A549 (cell line): Measurements from ENCODE around the gene EFNA5. TPM values are rescaled to one million over a fixed set of nuclear protein-coding genes. Genes with fewer than 3 reads are reported as not detected.

Source experiments
- ATAC-seq, 2 experiments: fragments of 200-7000 bp in 1 of 2; fragments of >200 bp in 1 of 2; cut with Nextera tagmentation in 1 of 2; cut with Tn5 transposase in 1 of 2; 3 replicates each; pipeline versions ENCODE4 v1.8.0 to v1.9.1; 2018 to 2020; ENCODE audit warnings: mild to moderate bottlenecking in 1 of 2, moderate library complexity in 1 of 2
- CTCF ChIA-PET: fragments of 300-600 bp; sonication (Branson Sonifier 250); formaldehyde crosslinking; extraction: SDS; loops from one replicate; lab custom pipeline; 2021; ENCODE audit warnings: antibody characterized with exemption, inconsistent platforms; lab: Yijun Ruan, JAX
- POLR2A ChIA-PET: fragments of 350-600 bp; formaldehyde crosslinking; extraction: SDS; loops from one replicate; lab custom pipeline; 2021; ENCODE audit warnings: antibody characterized with exemption, inconsistent platforms; lab: Yijun Ruan, JAX
- DNase-seq, 2 experiments: peaks; one replicate each; pipeline versions ENCODE4 v3.0.0 to v3.0.0-alpha.2; 2011 to 2016; ENCODE audit warnings: low read depth in 1 of 2, low spot score in 1 of 2
- FAIRE-seq: peaks from 2 replicates; lab custom pipeline; 2011; peaks lifted over from hg19 to GRCh38; lab: Jason Lieb, UNC
- H3K27ac ChIP-seq, 2 experiments: fragments of >200 bp; sonication (Bioruptor Twin); formaldehyde crosslinking; 3 replicates each; pipeline ENCODE4 v1.5.1; 2016 to 2017
- H3K4me1 ChIP-seq: fragments of >200 bp; sonication (Bioruptor Twin); formaldehyde crosslinking; 3 replicates; pipeline ENCODE4 v1.6.1; 2016
- H3K4me2 ChIP-seq: fragments of >200 bp; sonication (Bioruptor Twin); formaldehyde crosslinking; 3 replicates; pipeline ENCODE4 v1.6.1; 2016
- H3K4me3 ChIP-seq: fragments of >200 bp; sonication (Bioruptor Twin); formaldehyde crosslinking; 3 replicates; pipeline ENCODE4 v1.5.1; 2016
- H3K9me3 ChIP-seq: fragments of >200 bp; sonication (Bioruptor Twin); formaldehyde crosslinking; 3 replicates; pipeline ENCODE4 v1.6.1; 2016
- CEBPB ChIP-seq, 2 experiments: fragments of >200 bp in 1 of 2; sonication (Bioruptor Twin) in 1 of 2; formaldehyde crosslinking in 1 of 2; IDR thresholded peaks; 2 replicates each; pipeline ENCODE4 v1.6.1; 2012 to 2016
- CHD2 ChIP-seq: fragments of 150-350 bp; IDR thresholded peaks from 2 replicates; pipeline ENCODE4 v1.6.1; 2014; ENCODE audit warnings: low read length; ENCODE audit not compliant: partially characterized antibody
- EHF ChIP-seq: fragments of 250-450 bp; sonication (Bioruptor Pico); IDR thresholded peaks from 2 replicates; pipeline ENCODE4 v1.5.0; 2020; ENCODE audit warnings: mild to moderate bottlenecking
- HES2 ChIP-seq: fragments of >200 bp; sonication (Bioruptor Twin); formaldehyde crosslinking; IDR thresholded peaks from 2 replicates; pipeline ENCODE4 v1.6.1; 2016
- HEYL ChIP-seq: fragments of 250-450 bp; sonication (Bioruptor Pico); IDR thresholded peaks from 2 replicates; pipeline ENCODE4 v1.8.0; 2021; ENCODE audit warnings: mild to moderate bottlenecking, moderate library complexity
- HOXA7 ChIP-seq: fragments of 250-450 bp; sonication (Bioruptor Pico); IDR thresholded peaks from 2 replicates; pipeline ENCODE4 v1.5.0; 2020; ENCODE audit warnings: mild to moderate bottlenecking, moderate library complexity
- HOXB5 ChIP-seq: fragments of 250-450 bp; sonication (Bioruptor Pico); IDR thresholded peaks from 2 replicates; pipeline ENCODE4 v1.5.0; 2020; ENCODE audit warnings: mild to moderate bottlenecking, moderate library complexity
- JUN ChIP-seq, 2 experiments: fragments of >200 bp; sonication (Bioruptor Twin); formaldehyde crosslinking; IDR thresholded peaks; 2 replicates in 1 of 2; 3 replicates in 1 of 2; pipeline ENCODE4 v1.6.1; 2016 to 2017
- JUNB ChIP-seq: fragments of >200 bp; sonication (Bioruptor Twin); formaldehyde crosslinking; IDR thresholded peaks from 2 replicates; pipeline ENCODE4 v1.6.1; 2016
- MAFK ChIP-seq: fragments of 450-650 bp; IDR thresholded peaks from 2 replicates; pipeline ENCODE4 v1.6.1; 2014; ENCODE audit not compliant: partially characterized antibody
- NPAS2 ChIP-seq: fragments of 250-450 bp; sonication (Bioruptor Pico); IDR thresholded peaks from 2 replicates; pipeline ENCODE4 v1.8.0; 2022; ENCODE audit warnings: mild to moderate bottlenecking, moderate library complexity, borderline replicate concordance
- POLR2AphosphoS2 ChIP-seq: conservative IDR thresholded peaks from 2 replicates; pipeline ENCODE4 v1.6.1; 2012; ENCODE audit warnings: low read length, improper control_type of control experiment, inconsistent platforms
- RNF2 ChIP-seq: fragments of 200-600 bp; sonication (generic); IDR thresholded peaks from 2 replicates; pipeline ENCODE4 v1.6.1; 2016; ENCODE audit warnings: low read depth, mild to moderate bottlenecking, antibody characterized with exemption, moderate library complexity, borderline replicate concordance
- WGBS: methylation state at CpG from one replicate; pipeline ENCODE4 v1.1.6; 2017; ENCODE audit errors: missing lambda C conversion rate; 5-methylcytosine and 5-hydroxymethylcytosine counted together
- polyA plus RNA-seq, 4 experiments: library from polyadenylated mRNA; depleted of rRNA in 3 of 4; stranded (reverse); fragments of >200 nt; fragmentation: RNase III in 1 of 4; extraction: RNeasy Plus Mini Kit Qiagen cat#74134 plus additional on column Dnase treatment in 1 of 4; gene quantifications; 2 replicates in 3 of 4; 3 replicates in 1 of 4; pipeline ENCODE4 v1.2.3, GENCODE V29; 2011 to 2017
- TF ChIP-seq, protein P1 (sequence below): IDR thresholded peaks from 2 replicates; pipeline ENCODE4 v1.6.1; 2012
- TF ChIP-seq, protein P2 (sequence below): fragments of 250-450 bp; sonication (Bioruptor Pico); IDR thresholded peaks from 2 replicates; pipeline ENCODE4 v1.5.0; 2021; ENCODE audit warnings: mild to moderate bottlenecking, moderate library complexity, borderline replicate concordance

Gene EFNA5
- polyA plus RNA-seq, 2 of the 4 experiments (the other 2 are of a cell fraction) = 8.5 to 20.7 TPM

DNA sequence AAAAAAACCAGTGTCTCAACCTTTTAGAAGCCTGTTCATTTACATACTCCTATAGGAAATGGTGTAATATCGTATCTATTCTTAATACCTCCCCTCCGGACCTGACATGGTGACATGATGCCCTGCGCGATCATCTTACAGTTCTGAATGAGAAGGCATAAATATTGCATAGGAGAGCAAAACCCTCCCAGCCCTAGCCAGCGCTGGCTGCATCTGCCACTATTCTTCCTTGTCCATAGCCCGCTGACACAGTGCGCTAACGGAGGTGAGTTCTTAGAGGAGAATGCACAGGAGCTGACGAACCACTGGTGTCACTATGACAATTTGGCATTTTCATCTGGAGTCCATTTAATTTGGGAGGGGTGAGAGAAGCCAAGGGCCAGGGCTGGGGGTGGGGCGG, 290.1 kb downstream of the EFNA5 start:
- FAIRE-seq = no peak

GRCh38 chr5:107378218-107378899, 292.4 kb downstream of the EFNA5 start:
- H3K9me3 ChIP-seq = no peaks in the 10 kb centered on the region
- FAIRE-seq (peak; percentile 63), DNase-seq (peak in 1 of 2 experiments; percentile 32), ATAC-seq (no peak)
- peak overlapping the region; percentile 42 for H3K4me2 ChIP-seq
- ChIA-PET CTCF (interaction anchor here (0.6 to 1.9 kb wide), 3 partner anchors 16 to 194 kb away, joined by 3 to 7 read pairs (median 5); no protein-coding TSS in a partner anchor), POLR2A (interaction anchor here (0.7 kb wide), 1 partner anchor 26 kb away, joined by 6 read pairs; no protein-coding TSS in a partner anchor)
- H3K4me1 ChIP-seq = peaks cover 64% of the 10 kb centered on the region
- WGBS = 66% methylated on average over 2 of the region's 2 CpGs
- TF ChIP-seq HOXB5 (no peak), HOXA7 (CRISPR knock-in tag) (no peak), CHD2 (no peak), CEBPB (IDR thresholded peaks at IDR 0.05) (0 out of 4 replicates have a peak, but pooled peaks of 1 of the 2 experiments have one; percentile 4)
- peak overlapping the region; percentile 88 to 92 for H3K27ac ChIP-seq
- H3K4me3 ChIP-seq = no peak overlapping the region

More for the DNA sequence above, 290.1 kb downstream of the EFNA5 start:
- TF ChIP-seq, protein P1, sequence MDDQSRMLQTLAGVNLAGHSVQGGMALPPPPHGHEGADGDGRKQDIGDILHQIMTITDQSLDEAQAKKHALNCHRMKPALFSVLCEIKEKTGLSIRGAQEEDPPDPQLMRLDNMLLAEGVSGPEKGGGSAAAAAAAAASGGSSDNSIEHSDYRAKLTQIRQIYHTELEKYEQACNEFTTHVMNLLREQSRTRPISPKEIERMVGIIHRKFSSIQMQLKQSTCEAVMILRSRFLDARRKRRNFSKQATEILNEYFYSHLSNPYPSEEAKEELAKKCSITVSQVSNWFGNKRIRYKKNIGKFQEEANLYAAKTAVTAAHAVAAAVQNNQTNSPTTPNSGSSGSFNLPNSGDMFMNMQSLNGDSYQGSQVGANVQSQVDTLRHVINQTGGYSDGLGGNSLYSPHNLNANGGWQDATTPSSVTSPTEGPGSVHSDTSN = no peak
- TF ChIP-seq EHF (CRISPR knock-in tag) (no peak), NPAS2 (no peak), MAFK (peak; percentile 42)
- CTCF ChIA-PET = no interaction called here
- H3K4me1 ChIP-seq = peaks cover 84% of the 10 kb centered on the region
- H3K27ac ChIP-seq = peak overlapping the region; percentile 88 to 92
- 14% methylated on average over 10 of the region's 10 CpGs for WGBS
- ATAC-seq = peak; percentile 75 to 78
- no peaks in the 10 kb centered on the region for H3K9me3 ChIP-seq
- H3K4me2 ChIP-seq = peak overlapping the region; percentile 68
- DNase-seq = peak in 1 of 2 experiments; percentile 70
- POLR2A ChIA-PET = interaction anchor here (1.0 to 1.2 kb wide), 2 partner anchors 86 to 191 kb away, joined by 3 read pairs; no protein-coding TSS in a partner anchor
- peak overlapping the region; percentile 8; the same call in 1 of the 3 replicates for H3K4me3 ChIP-seq

- H3K4me1 ChIP-seq = peaks cover 53% of the 10 kb centered on the region
- 88% methylated on average over 5 of the region's 5 CpGs for WGBS
- H3K4me3 ChIP-seq = no peak overlapping the region
- H3K27ac ChIP-seq = peak overlapping the region; percentile 68 to 92; a peak in 5 of 6 replicates
- TF ChIP-seq RNF2 = no peak
- CTCF ChIA-PET = interaction anchor here (0.9 to 1.9 kb wide), 2 partner anchors 13 to 195 kb away, joined by 3 to 7 read pairs; no protein-coding TSS in a partner anchor
- no peaks in the 10 kb centered on the region for H3K9me3 ChIP-seq
- no peak overlapping the region for H3K4me2 ChIP-seq
- FAIRE-seq = no peak
- POLR2A ChIA-PET = no interaction called here
- no peak for DNase-seq
- ATAC-seq = no peak
These were observed 293.5 kb downstream of the EFNA5 start for GRCh38 chr5:107377277-107377609.

DNA sequence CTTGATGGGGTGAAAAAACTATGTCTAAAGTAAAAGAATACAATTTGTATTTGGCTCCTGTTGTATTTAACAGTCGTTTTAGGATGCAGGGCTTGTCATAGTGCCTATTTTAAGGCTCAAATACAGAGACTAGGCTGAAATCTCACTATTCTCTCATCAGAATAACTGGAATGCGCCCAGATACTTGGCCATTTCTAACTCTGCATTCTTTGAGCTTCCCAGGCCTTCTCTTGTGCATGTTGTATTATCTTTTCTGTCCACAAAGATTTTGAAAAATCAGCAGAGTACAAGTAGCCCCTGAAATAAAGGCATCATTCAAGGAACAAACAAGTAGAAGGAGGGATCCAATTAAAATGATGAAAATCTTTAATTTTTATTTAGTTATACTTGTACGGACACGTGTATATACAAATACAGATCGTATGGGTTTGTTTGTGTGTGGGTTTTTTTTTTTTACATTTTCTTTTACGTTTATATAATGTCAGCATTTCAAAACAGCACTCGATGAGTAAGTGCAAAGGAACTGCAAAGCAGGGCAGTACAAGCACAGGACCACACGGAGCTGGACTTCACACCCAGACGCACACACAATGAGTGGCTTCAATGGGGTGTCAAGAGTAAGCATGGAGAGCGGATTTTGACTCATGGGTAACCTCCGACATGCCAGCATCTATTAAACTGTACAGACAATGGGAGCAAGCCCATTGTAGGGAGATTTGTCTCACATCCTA, 294.0 kb downstream of the EFNA5 start:
- Histone ChIP-seq H3K27ac (peak overlapping the region; percentile 68 to 92; a peak in 4 of 6 replicates), H3K4me2 (no peak overlapping the region), H3K9me3 (no peaks in the 10 kb centered on the region), H3K4me3 (no peak overlapping the region), H3K4me1 (peaks cover 47% of the 10 kb centered on the region)
- ChIA-PET POLR2A (no interaction called here), CTCF (interaction anchor here (0.9 to 1.9 kb wide), 2 partner anchors 12 to 196 kb away, joined by 3 to 7 read pairs; no protein-coding TSS in a partner anchor)
- DNase-seq = peak in 1 of 2 experiments; percentile 48
- no peak for TF ChIP-seq JUN (IDR thresholded peaks at IDR 0.05)
- TF ChIP-seq HES2 = no peak
- no peak for TF ChIP-seq JUNB
- TF ChIP-seq POLR2AphosphoS2 = no peak
- TF ChIP-seq EHF (CRISPR knock-in tag) = no peak
- TF ChIP-seq HEYL = no peak
- TF ChIP-seq, protein P2, sequence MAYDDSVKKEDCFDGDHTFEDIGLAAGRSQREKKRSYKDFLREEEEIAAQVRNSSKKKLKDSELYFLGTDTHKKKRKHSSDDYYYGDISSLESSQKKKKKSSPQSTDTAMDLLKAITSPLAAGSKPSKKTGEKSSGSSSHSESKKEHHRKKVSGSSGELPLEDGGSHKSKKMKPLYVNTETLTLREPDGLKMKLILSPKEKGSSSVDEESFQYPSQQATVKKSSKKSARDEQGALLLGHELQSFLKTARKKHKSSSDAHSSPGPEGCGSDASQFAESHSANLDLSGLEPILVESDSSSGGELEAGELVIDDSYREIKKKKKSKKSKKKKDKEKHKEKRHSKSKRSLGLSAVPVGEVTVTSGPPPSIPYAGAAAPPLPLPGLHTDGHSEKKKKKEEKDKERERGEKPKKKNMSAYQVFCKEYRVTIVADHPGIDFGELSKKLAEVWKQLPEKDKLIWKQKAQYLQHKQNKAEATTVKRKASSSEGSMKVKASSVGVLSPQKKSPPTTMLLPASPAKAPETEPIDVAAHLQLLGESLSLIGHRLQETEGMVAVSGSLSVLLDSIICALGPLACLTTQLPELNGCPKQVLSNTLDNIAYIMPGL (CRISPR knock-in tag) = no peak
- no peak for FAIRE-seq
- WGBS = 73% methylated on average over 11 of the region's 11 CpGs
- ATAC-seq = no peak
